ENCODE results near the gene KRTAP10-12. TPM values are rescaled to one million over a fixed set of nuclear protein-coding genes. Genes with fewer than 3 reads are reported as not detected.

Gene KRTAP10-12
- total RNA-seq, 2 donors from 2014 or later = not detected

GRCh38 chr21:44740742-44741141, 43.8 kb downstream of the KRTAP10-12 start:
- no peak overlapping the region for H3K27ac Mint-ChIP-seq
- H3K4me1 Mint-ChIP-seq (ENCODE audit: low read depth) = no peaks in the 10 kb centered on the region
- no peak for DNase-seq
- no peaks in the 10 kb centered on the region for H3K9me3 Mint-ChIP-seq
- H3K4me3 Mint-ChIP-seq = no peak overlapping the region
- no peaks in the 10 kb centered on the region for H3K36me3 Mint-ChIP-seq (ENCODE audit: insufficient read depth in 2 of 2)
- H3K27me3 Mint-ChIP-seq (ENCODE audit: low read depth) = no peaks in the 10 kb centered on the region
- ATAC-seq (replicated peaks in 1 of 2) = no peak

- Mint-ChIP-seq H3K27ac (no peak overlapping the region), H3K36me3 (ENCODE audit: insufficient read depth in 2 of 2) (no peaks in the 10 kb centered on the region), H3K4me1 (ENCODE audit: low read depth) (no peaks in the 10 kb centered on the region), H3K4me3 (no peak overlapping the region), H3K27me3 (ENCODE audit: low read depth) (no peaks in the 10 kb centered on the region), H3K9me3 (no peaks in the 10 kb centered on the region)
- no peak for ATAC-seq (replicated peaks in 1 of 2)
- DNase-seq = no peak
These were observed 44.9 kb downstream of the KRTAP10-12 start for GRCh38 chr21:44741921-44742320.

GRCh38 chr21:44742418-44743153, 45.6 kb downstream of the KRTAP10-12 start:
- H3K27me3 Mint-ChIP-seq (ENCODE audit: low read depth) = no peaks in the 10 kb centered on the region
- no peaks in the 10 kb centered on the region for H3K36me3 Mint-ChIP-seq (ENCODE audit: insufficient read depth in 2 of 2)
- ATAC-seq (replicated peaks in 1 of 2) = no peak
- H3K9me3 Mint-ChIP-seq = no peaks in the 10 kb centered on the region
- no peak overlapping the region for H3K4me3 Mint-ChIP-seq
- H3K4me1 Mint-ChIP-seq (ENCODE audit: low read depth) = no peaks in the 10 kb centered on the region
- no peak overlapping the region for H3K27ac Mint-ChIP-seq
- no peak for DNase-seq

Other genes with a start within 250 kb of the KRTAP10-12 start
- gene LRRC3, start 241.7 kb upstream of the KRTAP10-12 start, total RNA-seq = 1 to 10 TPM; 2.8 to 3.8 TPM
- not detected for gene KRTAP10-1, start 157.0 kb upstream of the KRTAP10-12 start, total RNA-seq
- gene KRTAP10-2, start 145.7 kb upstream of the KRTAP10-12 start, total RNA-seq = not detected
- not detected for gene KRTAP10-3, start 138.4 kb upstream of the KRTAP10-12 start, total RNA-seq
- gene KRTAP10-4, start 123.4 kb upstream of the KRTAP10-12 start, total RNA-seq = not detected
- not detected for gene KRTAP10-5, start 116.6 kb upstream of the KRTAP10-12 start, total RNA-seq
- gene KRTAP10-6, start 104.7 kb upstream of the KRTAP10-12 start, total RNA-seq = not detected
- not detected for gene KRTAP10-7, start 96.6 kb upstream of the KRTAP10-12 start, total RNA-seq
- not detected for gene KRTAP10-8, start 85.1 kb upstream of the KRTAP10-12 start, total RNA-seq
- not detected for gene KRTAP10-9, start 70.1 kb upstream of the KRTAP10-12 start, total RNA-seq
- gene KRTAP10-10, start 59.8 kb upstream of the KRTAP10-12 start, total RNA-seq = not detected
- not detected for gene KRTAP10-11, start 50.8 kb upstream of the KRTAP10-12 start, total RNA-seq
- gene KRTAP12-4, start 42.5 kb upstream of the KRTAP10-12 start, total RNA-seq = not detected
- gene KRTAP12-3, start 39.2 kb upstream of the KRTAP10-12 start, total RNA-seq = not detected
- gene KRTAP12-2, start 30.2 kb upstream of the KRTAP10-12 start, total RNA-seq = not detected
- not detected for gene KRTAP12-1, start 15.0 kb upstream of the KRTAP10-12 start, total RNA-seq
- not detected for gene TSPEAR, start 14.4 kb downstream of the KRTAP10-12 start, total RNA-seq
- gene UBE2G2, start 104.6 kb downstream of the KRTAP10-12 start, total RNA-seq = 10 to 100 TPM; 85.2 to 95.6 TPM
- gene SUMO3, start 120.9 kb downstream of the KRTAP10-12 start, total RNA-seq = 10 to 100 TPM; 60.1 to 67.8 TPM
- gene PTTG1IP, start 176.5 kb downstream of the KRTAP10-12 start, total RNA-seq = 10 to 100 TPM; 63.9 to 70.5 TPM
- 100 to 1,000 TPM; 248 to 287 TPM for gene ITGB2, start 223.7 kb downstream of the KRTAP10-12 start, total RNA-seq
- 10 to 100 TPM; 38.7 to 48.9 TPM for gene SLX9, start 242.9 kb downstream of the KRTAP10-12 start, total RNA-seq